ENCODE data around the gene ADARB2.
"Not testable (repeated sequence)": the region's sequence is repeated elsewhere in the genome, so short reads cannot be mapped to it uniquely, and the experiment has no call there.

The ADARB2 gene

GRCh38 chr10:1267568-1267967 lies 469.8 kb downstream of the ADARB2 start:
- DNase-seq: no peak

GRCh38 chr10:1267148-1267547 lies 470.2 kb downstream of the ADARB2 start:
- no peak for DNase-seq

- no peak for DNase-seq
Observed at GRCh38 chr10:1266033-1266802, 471.1 kb downstream of the ADARB2 start.

- DNase-seq: no peak
Observed at GRCh38 chr10:1264001-1264400, 473.3 kb downstream of the ADARB2 start.

- DNase-seq: no peak
Observed at GRCh38 chr10:1257274-1257673, 480.1 kb downstream of the ADARB2 start.

- no peak for DNase-seq
Observed at GRCh38 chr10:1256432-1256725, 480.9 kb downstream of the ADARB2 start.

- no peak for DNase-seq
Observed at GRCh38 chr10:1255600-1256431, 481.5 kb downstream of the ADARB2 start.

- no peak for DNase-seq
Observed at GRCh38 chr10:1255118-1255517, 482.2 kb downstream of the ADARB2 start.

GRCh38 chr10:1253523-1254353 lies 483.6 kb downstream of the ADARB2 start:
- no peak for DNase-seq

GRCh38 chr10:1251769-1252168 lies 485.6 kb downstream of the ADARB2 start:
- DNase-seq: peak; percentile 17 to 64

GRCh38 chr10:1249142-1249920 lies 488.0 kb downstream of the ADARB2 start:
- peak; percentile 34 to 81 for DNase-seq

GRCh38 chr10:1248262-1248630 lies 489.1 kb downstream of the ADARB2 start:
- DNase-seq: not testable (repeated sequence)

- DNase-seq: no peak
Observed at GRCh38 chr10:1247598-1248261, 489.6 kb downstream of the ADARB2 start.

GRCh38 chr10:1244493-1244892 lies 492.8 kb downstream of the ADARB2 start:
- DNase-seq: no peak

GRCh38 chr10:1243486-1244234 lies 493.7 kb downstream of the ADARB2 start:
- DNase-seq: no peak

- DNase-seq: no peak
Observed at GRCh38 chr10:1242975-1243374, 494.4 kb downstream of the ADARB2 start.

GRCh38 chr10:1241973-1242935 lies 495.1 kb downstream of the ADARB2 start:
- DNase-seq: no peak

- no peak for DNase-seq
Observed at GRCh38 chr10:1241322-1241890, 495.9 kb downstream of the ADARB2 start.

GRCh38 chr10:1240341-1240775 lies 497.0 kb downstream of the ADARB2 start:
- DNase-seq: no peak

GRCh38 chr10:1233031-1233430 lies 504.3 kb downstream of the ADARB2 start:
- no peak for DNase-seq

Data from NCI-H524 (cell line).